ENCODE measurements around the gene MYPN.
"Not testable (repeated sequence)": the region's sequence is repeated elsewhere in the genome, so short reads cannot be mapped to it uniquely, and the experiment has no call there.

The MYPN gene

DNA sequence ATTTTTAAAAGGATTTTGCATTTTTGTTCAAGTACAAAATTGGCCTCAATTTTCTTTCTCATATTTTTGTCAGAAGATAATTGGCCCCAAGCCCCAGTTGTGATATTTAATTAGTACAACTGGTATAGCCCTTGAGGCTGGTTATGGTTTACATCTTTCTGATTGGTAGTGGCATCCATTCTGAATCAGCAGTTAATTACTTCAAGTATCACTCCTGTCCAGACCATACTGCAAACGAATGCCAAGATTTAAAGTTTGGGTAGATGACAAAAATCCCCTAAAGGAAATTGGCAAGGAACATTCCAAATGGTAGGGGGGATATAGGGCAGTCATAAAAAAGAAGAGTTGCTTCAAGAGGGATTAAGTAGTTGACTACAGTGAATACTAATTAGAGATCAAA, 23.1 kb downstream of the MYPN start:
- DNase-seq (ENCODE audit: low read depth in 2 of 3, low spot score in 1 of 3), result no peak

- no peak for DNase-seq (ENCODE audit: low read depth in 2 of 3, low spot score in 1 of 3)
Observed at GRCh38 chr10:68133523-68133922, 24.2 kb downstream of the MYPN start.

DNA sequence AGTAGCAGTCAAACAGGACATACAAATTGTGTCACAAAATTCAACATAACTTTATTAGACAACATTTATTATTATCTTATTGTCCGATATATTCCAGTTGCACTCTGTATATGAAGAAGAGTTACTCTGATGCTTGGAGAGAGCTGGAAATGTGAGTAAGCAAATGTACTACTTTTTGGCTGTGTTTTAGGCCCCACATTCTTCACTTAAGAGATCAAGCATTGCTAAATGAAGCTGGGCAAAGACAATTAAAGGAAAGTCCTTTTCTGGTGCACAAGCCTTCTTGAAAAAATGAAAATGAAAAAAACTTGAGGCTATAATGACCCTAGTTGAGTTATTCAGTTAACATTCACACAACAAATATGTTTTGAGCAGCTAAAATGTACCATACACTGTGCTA, 26.1 kb downstream of the MYPN start:
- DNase-seq (ENCODE audit: low read depth in 2 of 3, low spot score in 1 of 3), result no peak

GRCh38 chr10:68135922-68136792, 26.9 kb downstream of the MYPN start:
- DNase-seq (ENCODE audit: low read depth in 2 of 3, low spot score in 1 of 3), result no peak

DNA sequence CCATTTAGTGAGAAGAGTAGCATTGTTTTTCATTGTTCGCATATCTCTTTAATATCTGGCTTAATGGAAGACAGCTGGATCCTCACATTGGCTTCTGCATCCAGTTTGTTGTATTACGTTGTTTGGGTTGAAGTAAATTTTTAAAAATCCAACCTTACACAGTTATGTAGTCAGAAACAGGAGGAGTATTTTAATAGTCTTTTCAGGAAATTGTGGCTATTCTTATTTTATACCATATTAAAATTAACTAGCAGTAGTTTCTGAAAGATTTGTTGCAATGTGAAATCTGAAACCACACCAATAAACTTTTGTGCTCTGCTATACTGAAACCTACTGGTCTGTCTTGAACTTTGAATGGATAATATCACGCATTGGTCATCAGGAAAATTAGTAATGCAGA, 27.9 kb downstream of the MYPN start:
- DNase-seq (ENCODE audit: low read depth in 2 of 3, low spot score in 1 of 3), result no peak

- no peak for DNase-seq (ENCODE audit: low read depth in 2 of 3, low spot score in 1 of 3)
Observed at GRCh38 chr10:68138526-68138925, 29.2 kb downstream of the MYPN start.

GRCh38 chr10:68139448-68140272, 30.4 kb downstream of the MYPN start:
- DNase-seq (ENCODE audit: low read depth in 2 of 3, low spot score in 1 of 3), result no peak

GRCh38 chr10:68142761-68143160, 33.5 kb downstream of the MYPN start:
- no peak for DNase-seq (ENCODE audit: low read depth in 2 of 3, low spot score in 1 of 3)

DNA sequence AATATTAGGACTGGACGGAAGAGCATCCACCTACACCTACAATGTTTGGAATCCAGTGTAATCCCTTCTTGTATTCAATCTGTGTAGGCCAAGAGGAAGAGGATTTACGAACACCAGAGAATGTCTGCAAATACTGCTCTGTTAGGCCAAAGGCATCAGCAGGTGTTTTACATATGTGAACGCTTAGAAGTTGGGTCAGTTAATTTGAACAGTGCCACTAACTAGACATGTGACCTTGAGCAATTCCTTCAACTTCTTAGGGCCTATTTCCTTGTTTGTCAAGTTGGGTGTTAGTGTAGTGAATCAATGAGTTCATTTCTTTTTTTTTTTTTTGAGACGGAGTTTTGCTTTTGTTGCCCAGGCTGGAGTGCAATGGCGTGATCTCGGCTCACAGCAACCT, 35.4 kb downstream of the MYPN start:
- DNase-seq (ENCODE audit: low read depth in 2 of 3, low spot score in 1 of 3), result no peak

- DNase-seq (ENCODE audit: low read depth in 2 of 3, low spot score in 1 of 3), result no peak
Observed at GRCh38 chr10:68145705-68146104, 36.4 kb downstream of the MYPN start.

DNA sequence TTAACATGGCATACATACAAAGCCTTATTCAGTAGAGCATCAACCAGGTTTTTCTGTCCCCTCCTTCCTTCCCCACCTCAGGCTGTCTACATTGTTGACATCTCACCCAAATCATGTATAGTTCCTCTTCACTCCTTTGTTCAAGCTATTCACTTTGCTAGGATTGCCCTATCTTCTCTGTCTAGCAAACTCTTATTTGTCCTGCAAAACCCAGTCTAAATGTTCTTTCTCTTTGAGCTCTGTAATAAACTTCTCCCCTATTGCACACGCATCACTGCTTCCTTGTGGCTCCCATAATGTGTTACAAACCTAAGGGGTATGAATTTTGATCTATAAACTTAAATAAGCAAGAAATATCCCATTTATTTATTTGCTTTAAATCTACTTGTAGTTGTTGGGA, 36.8 kb downstream of the MYPN start:
- no peak for DNase-seq (ENCODE audit: low read depth in 2 of 3, low spot score in 1 of 3)

DNA sequence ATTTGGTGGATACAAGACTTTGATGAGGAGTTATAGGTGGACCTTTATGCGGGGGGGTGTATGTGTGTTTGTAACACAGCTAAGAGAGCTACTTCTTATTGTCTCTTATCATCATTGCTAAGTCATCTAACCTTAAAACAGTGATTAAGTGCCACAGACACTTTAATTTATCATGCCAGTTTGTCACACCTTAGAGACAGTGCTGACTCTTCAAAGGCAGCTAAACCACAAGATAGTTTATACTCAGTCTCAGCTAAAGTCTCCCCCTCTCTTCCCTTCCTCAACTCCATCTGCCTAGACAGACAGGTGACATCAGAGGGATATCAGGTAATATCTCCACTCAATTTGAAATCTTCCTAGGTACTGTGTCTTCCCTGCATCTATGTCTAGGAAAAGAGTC, 42.2 kb downstream of the MYPN start:
- no peak for DNase-seq (ENCODE audit: low read depth in 2 of 3, low spot score in 1 of 3)

DNA sequence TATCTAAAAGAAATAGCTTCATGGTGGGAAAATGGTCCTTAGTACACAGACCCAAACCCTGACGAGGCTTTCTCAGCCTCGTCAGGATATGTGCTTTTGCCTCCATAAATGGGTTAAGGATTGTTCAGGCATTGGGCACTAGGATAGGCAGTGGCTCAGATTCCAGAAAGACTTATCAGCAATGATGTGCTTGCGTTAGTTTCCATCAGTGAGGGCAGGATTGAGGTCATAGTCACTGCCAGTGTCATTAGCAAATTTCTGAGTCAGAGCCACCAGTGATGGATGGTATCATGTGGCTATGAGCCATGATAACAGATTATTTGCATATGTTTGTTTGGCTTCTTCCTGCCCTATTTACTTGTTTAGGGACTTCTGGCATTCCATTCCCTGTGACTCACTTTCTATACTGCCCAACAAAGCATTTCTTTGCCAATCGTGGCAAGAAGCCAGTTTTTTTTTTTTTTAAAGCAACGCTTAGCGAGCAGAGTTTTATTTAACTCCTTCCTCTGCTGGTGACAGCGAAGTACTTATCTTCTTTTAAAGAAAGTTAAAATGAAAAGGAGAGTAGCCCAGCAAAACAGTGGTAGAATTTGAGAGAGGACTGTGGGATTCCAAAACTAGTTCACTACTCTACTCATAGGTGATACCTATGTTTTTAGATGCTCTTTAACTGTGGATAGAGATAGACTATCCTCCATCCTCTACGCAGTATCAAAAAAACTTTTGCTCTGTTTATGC, 44.4 kb downstream of the MYPN start:
- DNase-seq (ENCODE audit: low read depth in 2 of 3, low spot score in 1 of 3), result no peak

- DNase-seq (ENCODE audit: low read depth in 2 of 3, low spot score in 1 of 3), result no peak
Observed at GRCh38 chr10:68154211-68154497, 44.9 kb downstream of the MYPN start.

DNA sequence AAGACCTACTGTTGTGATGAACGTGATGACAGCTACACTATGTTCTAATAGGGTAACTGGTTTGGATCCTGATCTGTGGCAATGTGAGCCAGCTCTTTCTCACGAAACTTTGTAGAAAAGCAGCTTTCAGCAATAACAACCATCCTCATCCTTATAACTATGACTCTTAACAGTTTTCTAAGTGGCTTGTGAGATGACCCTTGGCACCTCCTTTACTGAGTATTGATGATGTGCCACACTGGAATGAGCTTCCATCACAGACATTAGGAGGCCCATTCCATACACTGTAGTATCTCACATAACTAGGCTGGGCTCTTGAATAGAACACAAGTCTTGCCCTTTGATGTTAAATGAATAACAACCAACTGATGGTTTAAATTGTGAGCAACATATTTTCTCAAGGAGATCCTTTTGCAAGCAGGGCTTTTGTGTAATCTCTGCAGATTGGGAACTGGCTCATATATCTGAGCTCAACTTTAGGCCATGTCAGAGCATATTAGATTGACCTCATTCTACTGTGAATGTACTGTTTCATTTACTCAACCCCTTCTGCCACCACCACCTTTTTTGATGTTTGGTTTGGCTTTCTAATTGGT, 46.4 kb downstream of the MYPN start:
- DNase-seq (ENCODE audit: low read depth in 2 of 3, low spot score in 1 of 3), result no peak

DNA sequence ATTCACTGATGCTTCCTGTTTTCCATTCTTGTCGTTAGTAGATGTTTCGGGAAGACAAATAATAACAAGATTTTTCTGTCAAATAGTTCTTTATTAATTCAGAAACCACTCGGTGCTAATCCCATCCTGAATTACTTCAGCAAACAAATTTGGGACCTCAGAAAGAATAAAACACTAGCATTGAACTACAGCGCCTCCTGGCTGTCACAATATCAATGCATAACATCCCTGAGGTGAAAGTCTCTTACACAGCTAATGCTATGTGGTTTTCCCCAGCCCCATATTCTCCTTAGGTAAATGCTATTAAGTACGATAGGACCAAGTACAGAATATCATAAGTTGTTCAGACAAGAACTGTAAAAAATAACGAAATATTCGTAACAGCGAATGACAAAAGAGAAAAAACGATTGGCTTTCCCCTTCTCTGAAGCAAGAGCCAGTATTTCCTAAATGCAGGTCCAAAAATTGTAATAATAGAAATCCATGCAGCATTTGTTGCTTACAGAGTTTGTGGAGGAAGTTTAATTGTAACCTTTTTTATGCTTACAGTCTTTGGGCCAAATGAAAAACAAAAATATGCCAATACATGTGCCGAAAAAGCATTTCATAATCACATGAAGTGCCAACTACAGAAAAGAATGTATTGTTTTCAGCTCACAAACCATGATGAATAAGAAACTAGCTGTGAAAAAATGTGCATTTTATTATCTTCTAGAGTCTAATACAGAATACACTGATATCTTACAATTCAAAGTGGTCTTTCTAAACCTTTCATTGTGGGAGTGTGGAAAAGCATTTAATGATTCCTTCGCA, 47.3 kb downstream of the MYPN start:
- DNase-seq (ENCODE audit: low read depth in 2 of 3, low spot score in 1 of 3), result peak; percentile 14 to 58 (median 33)

GRCh38 chr10:68157522-68157921, 48.2 kb downstream of the MYPN start:
- DNase-seq (ENCODE audit: low read depth in 2 of 3, low spot score in 1 of 3), result not testable (repeated sequence)

GRCh38 chr10:68158031-68158430, 48.7 kb downstream of the MYPN start:
- no peak for DNase-seq (ENCODE audit: low read depth in 2 of 3, low spot score in 1 of 3)

- no peak for DNase-seq (ENCODE audit: low read depth in 2 of 3, low spot score in 1 of 3)
Observed at GRCh38 chr10:68163735-68164134, 54.4 kb downstream of the MYPN start.

GRCh38 chr10:68165643-68166042, 56.4 kb downstream of the MYPN start:
- no peak for DNase-seq (ENCODE audit: low read depth in 2 of 3, low spot score in 1 of 3)

All from stimulated activated CD4-positive, alpha-beta T cell treated with anti-CD3 and anti-CD28 coated beads, Interleukin-12 subunit alpha, Interleukin-12 subunit beta, amount 100 ng/mL, for 48 hours (primary cell).